NCI-H1694 (cell line): ENCODE results near the gene PTGER1.
"Not testable (repeated sequence)": the region's sequence is repeated elsewhere in the genome, so short reads cannot be mapped to it uniquely, and the experiment has no call there.

ENCODE experiments used
- DNase-seq: peaks from one replicate; lab custom pipeline; 2025; lab: John Stamatoyannopoulos, UW

Gene PTGER1

GRCh38 chr19:14475251-14476073, at the start of gene PTGER1:
TSS of gene PTGER1 (minus strand) at chr19:14475354. CDS start at chr19:14474320, 1,034 bp downstream.
- no peak for DNase-seq

GRCh38 chr19:14520543-14520942, 45.4 kb upstream of the PTGER1 start:
- no peak for DNase-seq

- DNase-seq = no peak
Observed at GRCh38 chr19:14519860-14520407, 44.8 kb upstream of the PTGER1 start.

GRCh38 chr19:14519245-14519859, 44.2 kb upstream of the PTGER1 start:
- DNase-seq = no peak

- no peak for DNase-seq
Observed at GRCh38 chr19:14517840-14518505, 42.8 kb upstream of the PTGER1 start, which contains the start of gene DNAJB1. TSS of gene DNAJB1 (minus strand) at chr19:14518397. CDS start at chr19:14518349, 48 bp downstream.

- DNase-seq = no peak
Observed at GRCh38 chr19:14517446-14517839, 42.3 kb upstream of the PTGER1 start.

- no peak for DNase-seq
Observed at GRCh38 chr19:14516746-14517438, 41.7 kb upstream of the PTGER1 start.

- DNase-seq = no peak
Observed at GRCh38 chr19:14516048-14516534, 40.9 kb upstream of the PTGER1 start.

- no peak for DNase-seq
Observed at GRCh38 chr19:14515501-14516047, 40.4 kb upstream of the PTGER1 start.

- DNase-seq = no peak
Observed at GRCh38 chr19:14514215-14514863, 39.2 kb upstream of the PTGER1 start.

- no peak for DNase-seq
Observed at GRCh38 chr19:14512406-14512961, 37.3 kb upstream of the PTGER1 start.

GRCh38 chr19:14511229-14511593, 36.1 kb upstream of the PTGER1 start:
- no peak for DNase-seq

GRCh38 chr19:14510311-14511228, 35.4 kb upstream of the PTGER1 start:
- DNase-seq = no peak

- DNase-seq = no peak
Observed at GRCh38 chr19:14507704-14508542, 32.8 kb upstream of the PTGER1 start.

GRCh38 chr19:14505488-14506239, 30.5 kb upstream of the PTGER1 start:
- peak; percentile 37 for DNase-seq

GRCh38 chr19:14504575-14504974, 29.4 kb upstream of the PTGER1 start:
- DNase-seq = not testable (repeated sequence)

GRCh38 chr19:14503285-14503684, 28.1 kb upstream of the PTGER1 start:
- DNase-seq = no peak
